Breast epithelium (tissue), 3 donors: ENCODE measurements around the gene NNAT.

Source experiments
- POLR2A ChIP-seq: fragments of 450-650 bp; IDR thresholded peaks from one replicate; pipeline ENCODE4 v1.6.1; 2016; ENCODE audit warnings: antibody characterized with exemption, mild to moderate bottlenecking, moderate library complexity
- TF ChIP-seq, protein P1 (sequence below), 3 donors: fragments of 450-650 bp; IDR thresholded peaks; one replicate each; pipeline ENCODE4 v1.5.1; 2016 to 2017; ENCODE audit warnings: antibody characterized with exemption in 3 of 3, mild to moderate bottlenecking in 3 of 3, moderate library complexity in 3 of 3

DNA sequence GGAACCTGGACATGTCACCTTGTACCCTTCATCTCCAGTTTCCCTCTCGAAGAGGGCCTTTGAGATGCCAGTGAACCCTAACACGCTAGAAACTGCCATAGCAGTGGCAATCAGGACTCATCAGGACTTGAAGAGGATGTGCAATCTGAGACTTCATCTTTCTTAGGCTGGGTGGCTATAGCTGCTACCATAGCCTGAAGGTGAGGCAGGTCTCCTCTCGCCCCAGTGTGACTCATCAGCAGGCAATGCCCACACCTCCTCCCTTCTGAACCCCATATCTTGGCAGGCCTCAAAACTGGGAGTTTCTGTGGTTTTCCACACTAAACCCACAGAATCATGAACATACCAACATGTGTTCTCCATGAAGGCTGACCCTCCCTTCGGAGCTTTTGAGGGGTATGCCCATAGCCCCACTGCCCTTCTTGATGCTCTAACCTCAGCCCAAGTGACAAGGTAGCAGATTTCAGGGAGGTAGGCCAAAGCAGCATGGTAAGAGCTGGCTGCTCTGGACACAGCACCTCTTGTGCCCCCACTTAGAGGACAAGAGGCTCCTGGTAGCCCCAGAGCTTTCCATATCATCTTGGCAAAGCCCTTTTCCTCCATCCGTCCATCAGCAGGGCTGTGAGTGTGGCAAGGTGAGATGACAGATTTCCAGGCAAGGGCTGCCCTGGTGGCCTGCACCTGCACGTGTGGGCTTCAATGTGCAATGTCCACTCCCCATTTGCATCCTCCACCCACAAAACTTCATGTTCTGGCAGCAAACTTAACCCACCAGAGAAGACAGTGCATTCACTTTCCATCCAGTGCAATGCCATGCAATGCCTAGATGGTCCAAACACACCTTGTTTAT lies 4.0 kb downstream of the NNAT start:
- TF ChIP-seq, protein P1, sequence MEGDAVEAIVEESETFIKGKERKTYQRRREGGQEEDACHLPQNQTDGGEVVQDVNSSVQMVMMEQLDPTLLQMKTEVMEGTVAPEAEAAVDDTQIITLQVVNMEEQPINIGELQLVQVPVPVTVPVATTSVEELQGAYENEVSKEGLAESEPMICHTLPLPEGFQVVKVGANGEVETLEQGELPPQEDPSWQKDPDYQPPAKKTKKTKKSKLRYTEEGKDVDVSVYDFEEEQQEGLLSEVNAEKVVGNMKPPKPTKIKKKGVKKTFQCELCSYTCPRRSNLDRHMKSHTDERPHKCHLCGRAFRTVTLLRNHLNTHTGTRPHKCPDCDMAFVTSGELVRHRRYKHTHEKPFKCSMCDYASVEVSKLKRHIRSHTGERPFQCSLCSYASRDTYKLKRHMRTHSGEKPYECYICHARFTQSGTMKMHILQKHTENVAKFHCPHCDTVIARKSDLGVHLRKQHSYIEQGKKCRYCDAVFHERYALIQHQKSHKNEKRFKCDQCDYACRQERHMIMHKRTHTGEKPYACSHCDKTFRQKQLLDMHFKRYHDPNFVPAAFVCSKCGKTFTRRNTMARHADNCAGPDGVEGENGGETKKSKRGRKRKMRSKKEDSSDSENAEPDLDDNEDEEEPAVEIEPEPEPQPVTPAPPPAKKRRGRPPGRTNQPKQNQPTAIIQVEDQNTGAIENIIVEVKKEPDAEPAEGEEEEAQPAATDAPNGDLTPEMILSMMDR (IDR thresholded peaks at IDR 0.05), result no peak
- no peak for TF ChIP-seq POLR2A
